Tibial nerve (tissue), 4 donors: ENCODE data around the gene RNASEH2A.

Experiments used
- EP300 ChIP-seq, 2 donors: sonication (generic); formaldehyde crosslinking; IDR thresholded peaks; one replicate each; pipeline ENCODE4 v1.6.1; 2017; ENCODE audit warnings: antibody characterized with exemption in 2 of 2, mild to moderate bottlenecking in 1 of 2
- POLR2A ChIP-seq, 2 donors: fragments of 450-650 bp; IDR thresholded peaks; one replicate each; pipeline ENCODE4 v1.6.1; 2017; ENCODE audit warnings: antibody characterized with exemption in 2 of 2, mild to moderate bottlenecking in 2 of 2, moderate library complexity in 2 of 2
- TF ChIP-seq, protein P1 (sequence below), 5 experiments: fragments of 200-600 bp in 3 of 5; fragments of 450-650 bp in 2 of 5; sonication (generic) in 3 of 5; IDR thresholded peaks; one replicate each; pipeline ENCODE4 v1.5.1; 2016 to 2019; ENCODE audit warnings: antibody characterized with exemption in 5 of 5, mild to moderate bottlenecking in 3 of 5, moderate library complexity in 2 of 5

DNA sequence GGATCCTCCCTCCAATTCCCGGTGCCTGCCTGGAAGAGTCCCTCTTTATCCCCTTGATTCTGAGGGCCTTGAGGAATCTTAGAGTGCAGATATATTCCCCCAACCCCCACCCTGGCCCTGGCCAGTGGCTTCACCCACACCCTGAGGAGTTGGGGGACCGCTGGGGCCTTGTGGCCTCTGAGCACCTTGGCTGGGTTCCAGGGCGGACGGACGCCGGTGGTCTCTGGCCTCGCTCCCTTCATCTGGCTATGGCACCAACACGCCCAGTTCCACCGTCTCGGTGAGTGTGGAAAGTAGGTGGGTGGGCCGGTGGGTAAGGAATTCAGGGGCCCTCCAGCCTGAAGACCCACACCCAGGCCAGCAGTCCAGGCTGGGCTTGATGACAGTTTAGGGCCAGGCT, 36.9 kb downstream of the RNASEH2A start:
- TF ChIP-seq, protein P1, sequence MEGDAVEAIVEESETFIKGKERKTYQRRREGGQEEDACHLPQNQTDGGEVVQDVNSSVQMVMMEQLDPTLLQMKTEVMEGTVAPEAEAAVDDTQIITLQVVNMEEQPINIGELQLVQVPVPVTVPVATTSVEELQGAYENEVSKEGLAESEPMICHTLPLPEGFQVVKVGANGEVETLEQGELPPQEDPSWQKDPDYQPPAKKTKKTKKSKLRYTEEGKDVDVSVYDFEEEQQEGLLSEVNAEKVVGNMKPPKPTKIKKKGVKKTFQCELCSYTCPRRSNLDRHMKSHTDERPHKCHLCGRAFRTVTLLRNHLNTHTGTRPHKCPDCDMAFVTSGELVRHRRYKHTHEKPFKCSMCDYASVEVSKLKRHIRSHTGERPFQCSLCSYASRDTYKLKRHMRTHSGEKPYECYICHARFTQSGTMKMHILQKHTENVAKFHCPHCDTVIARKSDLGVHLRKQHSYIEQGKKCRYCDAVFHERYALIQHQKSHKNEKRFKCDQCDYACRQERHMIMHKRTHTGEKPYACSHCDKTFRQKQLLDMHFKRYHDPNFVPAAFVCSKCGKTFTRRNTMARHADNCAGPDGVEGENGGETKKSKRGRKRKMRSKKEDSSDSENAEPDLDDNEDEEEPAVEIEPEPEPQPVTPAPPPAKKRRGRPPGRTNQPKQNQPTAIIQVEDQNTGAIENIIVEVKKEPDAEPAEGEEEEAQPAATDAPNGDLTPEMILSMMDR (IDR thresholded peaks at IDR 0.05): no peak
- TF ChIP-seq EP300 (IDR thresholded peaks at IDR 0.05) (no peak), POLR2A (IDR thresholded peaks at IDR 0.05) (no peak)
